GM19324 (cell line): ENCODE data around the gene CSHL1.
"Not testable (repeated sequence)": the region's sequence is repeated elsewhere in the genome, so short reads cannot be mapped to it uniquely, and the experiment has no call there.

Source experiments
- ATAC-seq: cut with Tn5 transposase; IDR thresholded peaks from one replicate; pipeline ENCODE4 v1.9.1; 2021; ENCODE audit warnings: mild to moderate bottlenecking, moderate library complexity; ENCODE audit not compliant: unreplicated experiment, low FRiP score

The CSHL1 gene

DNA sequence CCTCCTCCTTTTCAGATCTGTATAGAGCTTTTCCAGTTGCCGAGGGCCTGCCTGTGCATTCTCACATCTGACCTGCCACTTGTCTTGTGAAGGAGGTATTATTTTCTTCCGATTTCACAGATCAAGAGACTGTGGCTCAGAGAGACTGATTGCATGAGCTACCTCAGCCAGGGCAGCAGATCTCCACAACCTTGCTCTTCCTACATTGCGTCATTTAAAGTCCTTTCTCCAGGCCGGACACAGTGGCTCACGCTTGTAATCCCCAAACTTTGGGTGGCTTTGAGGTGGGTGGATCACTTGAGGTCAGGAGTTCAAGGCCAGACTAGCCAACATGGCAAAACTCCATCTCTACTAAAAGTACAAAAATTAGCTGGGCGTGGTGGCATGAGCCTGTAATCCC is 9.0 kb upstream of the CSHL1 start:
- not testable (repeated sequence) for ATAC-seq

DNA sequence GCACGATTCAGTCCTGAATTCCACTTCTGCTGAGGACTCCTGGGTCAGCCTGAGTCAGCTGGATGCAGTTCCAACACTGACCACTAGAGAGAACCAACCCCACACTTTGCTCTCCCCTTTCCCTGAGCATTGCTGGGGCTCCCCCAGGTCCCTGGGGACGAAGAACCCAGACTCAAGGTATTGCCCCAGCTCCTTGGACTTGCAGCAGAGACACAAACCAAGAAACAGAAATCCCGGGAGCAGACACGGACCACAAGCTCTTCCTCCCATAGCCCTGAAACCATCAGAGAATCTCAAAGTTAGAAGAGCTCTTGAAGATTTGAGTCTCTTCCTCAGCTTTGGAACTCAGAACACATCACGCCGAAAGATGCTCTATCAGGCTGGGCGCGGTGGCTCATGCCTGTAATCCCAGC is 8.3 kb upstream of the CSHL1 start:
- no peak for ATAC-seq

DNA sequence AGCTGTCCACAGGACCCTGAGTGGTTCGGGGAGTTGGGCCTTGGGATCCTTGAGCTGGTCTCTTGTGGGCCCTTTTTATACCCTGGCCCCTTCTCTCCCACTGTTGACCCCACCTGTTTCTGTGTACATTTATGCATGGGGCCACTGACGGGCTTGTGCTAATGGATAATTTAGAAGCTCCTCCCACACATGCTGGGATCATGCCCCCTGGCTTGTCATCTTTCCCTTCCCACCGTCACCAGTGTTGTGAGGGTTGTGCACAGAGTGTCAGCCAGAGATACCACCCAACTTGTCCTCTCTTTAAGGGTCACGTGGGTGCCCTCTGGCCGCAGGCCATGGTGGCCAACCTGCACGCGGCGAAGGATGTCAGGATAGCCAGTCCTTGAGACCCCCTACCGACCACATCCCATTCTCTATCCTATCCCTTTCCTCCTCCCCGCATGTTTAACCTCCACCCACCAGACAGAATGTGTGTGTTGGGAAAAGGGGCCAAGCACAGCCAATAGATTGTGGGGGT is 7.8 kb upstream of the CSHL1 start, which contains the start of gene GH1:
Gene GH1 (minus strand): TSS at position 51 of the 517 bp plus-strand sequence. CDS start 63 bp downstream, outside the sequence.
- ATAC-seq, result not testable (repeated sequence)

DNA sequence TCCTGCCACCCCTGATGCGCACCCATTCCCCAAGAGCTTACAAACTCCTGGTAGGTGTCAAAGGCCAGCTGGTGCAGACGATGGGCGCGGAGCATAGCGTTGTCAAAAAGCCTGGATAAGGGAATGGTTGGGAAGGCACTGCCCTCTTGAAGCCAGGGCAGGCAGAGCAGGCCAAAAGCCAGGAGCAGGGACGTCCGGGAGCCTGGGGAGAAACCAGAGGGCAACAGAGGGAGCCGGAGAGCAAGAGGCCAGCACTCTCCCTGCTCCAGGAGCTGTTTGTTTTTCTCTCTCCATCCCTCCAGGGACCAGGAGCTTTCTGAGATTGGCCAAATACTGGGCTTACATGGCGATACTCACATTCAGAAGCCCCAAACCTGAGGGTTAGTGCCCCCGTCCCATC is 7.2 kb upstream of the CSHL1 start:
- ATAC-seq, result no peak

DNA sequence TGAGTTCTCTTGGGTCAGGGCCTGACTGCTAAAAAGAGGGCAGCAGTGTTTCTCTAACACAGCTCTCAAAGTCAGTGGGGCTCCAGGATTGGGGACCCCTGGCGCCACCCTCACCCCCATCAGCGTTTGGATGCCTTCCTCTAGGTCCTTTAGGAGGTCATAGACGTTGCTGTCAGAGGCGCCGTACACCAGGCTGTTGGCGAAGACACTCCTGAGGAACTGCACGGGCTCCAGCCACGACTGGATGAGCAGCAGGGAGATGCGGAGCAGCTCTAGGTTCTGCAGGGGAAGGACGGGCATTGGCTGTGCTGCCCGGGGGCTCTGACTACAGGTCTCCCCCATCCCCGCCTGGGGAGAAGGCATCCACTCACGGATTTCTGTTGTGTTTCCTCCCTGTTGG is 6.6 kb upstream of the CSHL1 start:
- no peak for ATAC-seq

DNA sequence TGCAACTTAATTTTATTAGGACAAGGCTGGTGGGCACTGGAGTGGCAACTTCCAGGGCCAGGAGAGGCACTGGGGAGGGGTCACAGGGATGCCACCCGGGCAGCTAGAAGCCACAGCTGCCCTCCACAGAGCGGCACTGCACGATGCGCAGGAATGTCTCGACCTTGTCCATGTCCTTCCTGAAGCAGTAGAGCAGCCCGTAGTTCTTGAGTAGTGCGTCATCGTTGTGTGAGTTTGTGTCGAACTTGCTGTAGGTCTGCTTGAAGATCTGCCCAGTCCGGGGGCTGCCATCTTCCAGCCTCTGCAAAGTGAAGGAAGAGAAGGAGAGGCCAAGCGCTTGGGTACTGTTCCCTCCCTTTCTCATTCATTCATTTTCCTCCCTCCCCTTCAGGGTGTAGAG is 6.1 kb upstream of the CSHL1 start:
- not testable (repeated sequence) for ATAC-seq

DNA sequence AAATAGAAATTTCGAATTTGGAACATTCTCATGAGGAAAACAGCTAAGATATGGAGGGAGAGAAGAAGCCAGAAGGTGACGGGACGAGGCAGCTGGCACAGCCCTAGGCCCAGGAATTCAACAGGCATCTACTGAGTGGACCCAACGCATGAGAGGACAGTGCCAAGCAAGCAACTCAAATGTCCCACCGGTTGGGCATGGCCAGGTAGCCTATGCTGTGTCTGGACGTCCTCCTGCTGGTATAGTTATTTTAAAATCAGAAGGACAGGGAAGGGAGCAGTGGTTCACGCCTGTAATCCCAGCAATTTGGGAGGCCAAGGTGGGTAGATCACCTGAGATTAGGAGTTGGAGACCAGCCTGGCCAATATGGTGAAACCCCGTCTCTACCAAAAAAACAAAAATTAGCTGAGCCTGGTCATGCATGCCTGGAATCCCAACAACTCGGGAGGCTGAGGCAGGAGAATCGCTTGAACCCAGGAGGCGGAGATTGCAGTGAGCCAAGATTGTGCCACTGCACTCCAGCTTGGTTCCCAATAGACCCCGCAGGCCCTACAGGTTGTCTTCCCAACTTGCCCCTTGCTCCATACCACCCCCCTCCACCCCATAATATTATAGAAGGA is 5.6 kb upstream of the CSHL1 start:
- no peak for ATAC-seq

DNA sequence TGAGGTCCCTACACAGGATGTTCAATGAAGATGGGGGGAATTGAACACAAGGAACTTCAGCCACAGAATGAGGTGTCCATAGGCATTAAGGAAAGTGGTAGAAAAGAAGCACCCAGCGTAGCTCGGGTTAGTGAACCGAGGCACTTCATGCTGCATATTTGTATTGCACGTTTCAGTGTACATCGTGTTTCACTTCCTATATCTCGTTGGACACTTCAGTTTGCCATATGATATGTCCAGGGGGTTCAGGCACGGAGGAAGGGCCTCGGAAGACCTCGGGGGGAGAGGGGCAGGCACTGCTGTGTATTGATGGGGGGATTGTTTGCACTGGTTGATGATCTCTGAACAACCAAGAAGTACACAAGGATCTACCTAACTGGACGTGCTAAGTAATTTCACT is 4.7 kb upstream of the CSHL1 start:
- ATAC-seq, result not testable (repeated sequence)

DNA sequence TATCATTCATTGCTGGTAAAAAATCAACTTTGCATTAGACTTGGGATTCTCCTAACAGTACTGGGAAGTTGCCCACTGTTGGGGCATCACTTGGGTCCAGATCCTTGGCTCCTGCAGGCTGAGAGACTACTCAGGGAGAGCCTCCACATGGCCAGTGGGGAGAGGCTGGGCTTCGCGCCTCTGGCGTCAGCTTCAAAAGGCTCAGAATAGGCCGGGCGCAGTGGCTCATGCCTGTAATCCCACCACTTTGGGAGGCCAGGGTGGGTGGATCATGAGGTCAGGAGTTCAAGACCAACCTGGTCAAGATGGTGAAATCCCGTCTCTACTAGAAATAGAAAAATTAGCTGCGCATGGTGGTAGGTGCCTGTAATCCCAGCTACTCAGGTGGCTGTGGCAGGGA is 3.4 kb upstream of the CSHL1 start:
- no peak for ATAC-seq

DNA sequence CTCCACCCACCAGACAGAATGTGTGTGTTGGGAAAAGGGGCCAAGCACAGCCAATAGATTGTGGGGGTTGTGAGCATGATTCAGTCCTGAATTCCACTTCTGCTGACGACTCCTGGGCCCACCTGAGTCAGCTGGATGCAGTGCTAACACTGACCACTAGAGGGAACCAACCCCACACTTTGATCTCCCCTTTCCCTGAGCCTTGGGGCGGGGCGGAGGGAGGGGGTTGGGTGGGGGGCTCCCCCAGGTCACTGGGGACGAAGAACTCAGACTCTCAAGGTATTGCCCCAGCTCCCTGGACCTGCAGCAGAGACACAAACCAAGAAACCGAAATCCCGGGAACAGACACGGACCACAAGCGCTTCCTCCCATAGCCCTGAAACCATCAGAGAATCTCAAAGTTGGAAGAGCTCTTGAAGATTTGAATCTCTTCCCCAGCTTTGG is 621 bp upstream of the CSHL1 start:
- ATAC-seq, result no peak

DNA sequence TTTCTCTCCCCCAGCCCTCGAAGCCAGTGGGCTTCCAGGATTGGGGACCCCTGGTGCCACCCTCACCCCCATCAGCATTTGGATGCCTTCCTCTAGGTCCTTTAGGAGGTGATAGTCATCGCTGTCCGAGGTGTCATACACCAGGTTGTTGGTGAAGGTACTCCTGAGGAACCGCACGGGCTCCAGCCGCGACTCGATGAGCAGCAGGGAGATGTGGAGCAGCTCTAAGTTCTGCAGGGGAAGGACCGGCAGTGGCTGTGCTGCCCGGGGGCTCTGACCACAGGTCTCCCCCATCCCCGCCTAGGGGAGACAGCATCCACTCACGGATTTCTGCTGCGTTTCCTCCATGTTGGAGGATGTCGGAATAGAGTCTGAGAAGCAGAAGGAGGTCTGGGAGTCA is 962 bp downstream of the CSHL1 start:
- no peak for ATAC-seq

DNA sequence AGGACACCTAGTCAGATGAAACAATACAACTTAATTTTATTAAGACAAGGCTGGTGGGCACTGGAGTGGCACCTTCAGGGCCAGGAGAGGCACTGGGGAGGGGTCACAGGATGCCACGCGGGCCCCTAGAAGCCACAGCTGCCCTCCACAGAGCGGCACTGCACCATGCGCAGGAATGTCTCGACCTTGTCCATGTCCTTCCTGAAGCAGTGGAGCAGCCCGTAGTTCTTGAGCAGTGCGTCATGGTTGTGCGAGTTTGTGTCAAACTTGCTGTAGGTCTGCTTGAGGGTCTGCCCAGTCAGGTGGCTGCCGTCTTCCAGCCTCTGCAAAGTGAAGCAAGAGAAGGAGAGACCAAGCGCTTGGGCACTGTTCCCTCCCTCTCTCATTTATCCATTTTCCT is 1.5 kb downstream of the CSHL1 start:
- not testable (repeated sequence) for ATAC-seq

DNA sequence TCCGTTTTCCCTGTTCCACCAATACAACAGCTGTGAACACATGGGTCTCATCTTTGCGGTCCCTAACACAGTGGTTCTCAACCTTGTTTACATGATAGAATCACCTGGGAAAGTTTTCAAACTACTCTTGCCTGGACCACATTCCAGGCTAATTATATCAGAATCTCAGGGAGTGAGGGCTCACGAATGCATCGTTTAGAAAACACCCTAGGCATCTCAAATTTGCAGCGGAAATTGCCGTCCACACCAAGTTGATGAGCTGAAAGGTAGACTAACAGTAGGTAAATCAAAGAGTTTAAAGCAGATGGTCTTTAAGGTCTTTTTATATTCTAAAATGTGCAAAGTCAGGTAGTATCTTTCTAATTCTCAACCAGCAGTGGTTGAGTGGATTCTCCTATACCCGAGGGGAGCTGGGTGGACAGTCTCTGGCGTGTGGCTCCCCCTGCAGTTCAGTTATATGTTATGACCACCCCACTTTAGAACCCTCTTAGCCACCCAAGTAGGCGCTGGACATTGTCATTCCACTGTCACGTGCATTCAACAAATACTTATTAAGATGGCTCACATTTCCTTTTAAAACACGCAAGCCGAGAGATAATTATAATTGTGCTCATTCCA is 3.8 kb downstream of the CSHL1 start:
- ATAC-seq, result not testable (repeated sequence)

DNA sequence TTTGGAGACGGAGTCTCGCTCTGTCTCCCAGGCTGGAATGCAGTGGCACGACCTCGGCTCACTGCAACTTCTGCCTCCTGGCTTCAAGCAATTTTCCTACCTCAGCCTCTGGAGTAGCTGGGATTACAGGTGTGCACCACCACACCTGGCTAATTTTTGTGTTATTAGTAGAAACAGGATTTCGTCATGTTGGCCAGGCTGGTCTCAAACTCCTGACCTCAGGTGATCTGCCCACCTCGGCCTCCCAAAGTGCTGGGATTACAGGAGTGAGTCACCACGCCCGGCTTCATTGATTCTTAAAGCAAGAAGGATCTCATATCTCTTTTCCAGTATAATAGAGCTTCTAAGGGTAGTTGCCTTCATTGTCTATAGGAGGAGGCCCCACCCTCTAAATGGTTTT is 6.3 kb downstream of the CSHL1 start:
- ATAC-seq, result not testable (repeated sequence)

DNA sequence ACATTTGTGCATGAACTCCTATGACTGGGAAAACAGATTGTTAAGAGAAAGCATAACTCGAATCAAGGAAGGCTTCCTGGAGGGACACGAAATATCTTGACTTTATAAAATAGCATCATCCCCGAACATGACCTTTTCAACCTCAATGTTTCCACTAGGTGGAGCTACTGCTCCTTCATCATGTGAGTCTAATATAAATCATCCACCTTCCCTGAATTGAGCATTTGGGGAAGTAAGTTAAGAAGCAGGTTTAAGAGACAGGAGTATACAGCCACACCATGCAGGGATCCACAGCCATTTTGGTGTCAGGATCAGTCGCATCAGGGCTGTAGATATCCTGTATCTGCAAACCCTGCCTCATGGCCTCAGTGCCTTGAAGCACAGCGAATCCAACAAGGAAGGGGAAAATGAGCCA is 7.3 kb downstream of the CSHL1 start:
- ATAC-seq, result not testable (repeated sequence)

DNA sequence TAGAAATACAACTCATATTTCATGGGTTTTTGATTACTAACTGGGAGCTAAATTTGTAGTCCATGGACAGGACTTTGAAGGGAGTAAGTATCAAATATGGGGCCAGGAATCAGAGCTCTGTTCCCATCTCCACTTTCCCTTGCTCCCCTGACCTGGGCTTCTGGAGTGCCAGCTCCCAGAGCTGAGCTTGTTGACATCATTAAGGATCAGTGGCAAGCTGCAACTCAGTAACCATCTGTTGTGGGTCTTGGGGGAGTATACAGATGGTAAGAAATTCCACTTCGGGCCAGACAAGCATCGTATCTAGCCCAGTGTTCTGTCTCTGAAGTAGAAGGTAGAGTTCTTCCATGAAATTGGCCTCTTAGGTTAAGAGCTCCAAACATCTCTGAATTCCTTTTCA is 9.1 kb downstream of the CSHL1 start:
- not testable (repeated sequence) for ATAC-seq

DNA sequence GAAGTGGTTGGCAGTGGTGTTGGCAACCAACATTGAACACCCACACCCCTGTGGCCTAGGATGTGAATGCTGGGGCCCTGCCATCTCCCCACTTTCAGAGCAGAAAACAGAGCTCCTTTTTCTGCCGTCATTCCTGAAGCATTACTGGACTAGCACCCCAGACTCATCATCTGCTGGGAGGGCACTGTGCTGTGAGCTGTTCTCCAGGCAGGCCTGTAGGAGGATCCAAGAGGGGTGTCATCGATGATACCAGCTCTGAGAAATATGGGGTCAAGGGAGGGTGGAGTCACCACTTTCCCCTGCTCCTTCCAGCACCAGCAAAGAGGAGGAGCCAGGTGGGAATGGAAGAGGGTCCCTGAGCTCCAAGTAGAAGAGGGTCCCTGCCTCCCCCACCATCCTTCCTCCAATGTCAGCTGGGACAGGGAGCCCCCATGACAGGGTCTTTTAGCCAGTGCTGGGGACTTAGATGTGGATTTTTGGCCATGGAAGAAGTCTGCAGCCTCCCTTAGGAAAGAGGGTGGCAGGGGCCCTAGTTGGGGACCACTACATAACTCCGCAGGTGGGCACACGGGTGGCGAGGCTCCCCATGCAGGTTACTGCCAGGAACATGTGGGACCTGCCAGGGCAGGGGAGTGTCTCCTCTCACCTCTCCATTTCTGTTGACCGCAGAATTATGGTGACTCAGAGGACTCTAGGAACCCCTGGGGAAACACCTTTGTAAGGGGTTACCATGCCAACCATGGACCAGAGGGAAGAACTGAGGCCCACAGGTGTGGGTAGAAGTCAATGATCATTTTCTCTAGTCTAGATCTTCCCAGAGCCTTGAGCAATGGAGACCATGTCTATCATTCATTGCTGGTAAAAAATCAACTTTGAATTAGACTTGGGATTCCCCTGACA is 11.9 kb downstream of the CSHL1 start:
- not testable (repeated sequence) for ATAC-seq

DNA sequence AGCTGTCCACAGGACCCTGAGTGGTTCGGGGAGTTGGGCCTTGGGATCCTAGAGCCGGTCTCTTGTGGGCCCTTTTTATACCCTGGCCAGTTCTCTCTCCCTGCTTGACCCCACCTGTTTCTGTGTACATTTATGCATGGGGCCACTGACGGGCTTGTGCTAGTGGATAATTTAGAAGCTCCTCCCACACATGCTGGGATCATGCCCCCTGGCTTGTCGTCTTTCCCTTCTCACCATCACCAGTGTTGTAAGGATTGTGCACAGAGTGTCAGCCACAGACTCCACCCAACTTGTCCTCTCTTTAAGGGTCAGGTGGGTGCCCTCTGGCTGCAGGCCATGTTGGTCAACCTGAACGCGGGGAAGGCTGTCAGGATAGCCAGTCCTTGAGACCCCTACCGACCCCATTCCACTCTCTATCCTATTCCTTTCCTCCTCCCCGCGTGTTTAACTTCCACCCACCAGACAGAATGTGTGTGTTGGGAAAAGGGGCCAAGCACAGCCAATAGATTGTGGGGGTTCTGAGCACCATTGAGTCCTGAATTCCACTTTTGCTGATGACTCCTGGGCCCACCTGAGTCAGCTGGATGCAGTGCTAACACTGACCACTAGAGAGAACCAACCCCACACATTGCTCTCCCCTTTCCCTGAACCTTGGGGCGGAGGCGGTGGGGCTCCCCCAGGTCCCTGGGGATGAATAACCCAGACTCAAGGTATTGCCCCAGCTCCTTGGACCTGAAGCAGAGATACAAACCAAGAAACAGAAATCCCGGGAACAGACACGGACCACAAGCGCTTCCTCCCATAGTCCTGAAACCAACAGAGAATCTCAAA is 14.3 kb downstream of the CSHL1 start, which contains the start of gene CSH1:
Gene CSH1 (minus strand): TSS at position 51 of the 831 bp plus-strand sequence. CDS start 63 bp downstream, outside the sequence.
- not testable (repeated sequence) for ATAC-seq

DNA sequence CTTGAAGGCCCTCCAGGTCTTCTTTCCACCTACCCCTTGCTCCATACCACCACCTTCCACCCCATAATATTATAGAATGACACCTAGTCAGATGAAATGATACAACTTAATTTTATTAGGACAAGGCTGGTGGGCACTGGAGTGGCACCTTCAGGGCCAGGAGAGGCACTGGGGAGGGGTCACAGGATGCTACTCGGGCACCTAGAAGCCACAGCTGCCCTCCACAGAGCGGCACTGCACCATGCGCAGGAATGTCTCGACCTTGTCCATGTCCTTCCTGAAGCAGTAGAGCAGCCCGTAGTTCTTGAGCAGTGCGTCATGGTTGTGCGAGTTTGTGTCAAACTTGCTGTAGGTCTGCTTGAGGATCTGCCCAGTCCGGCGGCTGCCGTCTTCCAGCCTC is 16.2 kb downstream of the CSHL1 start:
- ATAC-seq, result not testable (repeated sequence)

DNA sequence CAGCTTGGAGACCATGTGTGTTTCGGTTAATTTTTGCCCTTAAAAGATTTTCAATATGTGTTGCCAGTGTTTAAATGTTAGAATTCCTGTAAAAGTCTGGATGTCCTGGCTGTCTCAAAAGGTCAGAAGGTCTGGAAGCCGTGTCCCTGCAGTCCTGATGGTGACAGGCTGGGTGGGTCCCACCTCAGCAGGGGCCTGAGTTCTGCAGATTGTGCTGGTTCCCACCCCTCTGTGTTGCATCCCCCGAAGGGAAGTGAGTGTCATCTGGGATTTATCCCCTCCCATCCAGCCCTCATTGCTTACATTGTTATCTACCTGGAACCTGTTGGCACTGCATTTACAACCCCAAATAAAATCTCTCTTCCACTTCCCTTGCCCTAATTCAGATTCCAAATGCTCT is 17.0 kb downstream of the CSHL1 start:
- ATAC-seq, result not testable (repeated sequence)
